Limb (tissue), 2 donors: ENCODE results near the gene TOGARAM1.

Source experiments
- DNase-seq, 2 donors: peaks; one replicate each; pipeline ENCODE4 v3.0.0-alpha.2; 2016; ENCODE audit errors: extremely low spot score in 2 of 2

The TOGARAM1 gene

GRCh38 chr14:44961554-44962333 lies at the start of gene TOGARAM1, which contains the start of gene KLHL28:
TSS of gene TOGARAM1 (plus strand) at chr14:44962190. CDS start at chr14:44962422, 232 bp downstream.
TSS of gene KLHL28 (minus strand) at chr14:44961947. CDS start at chr14:44945928, 16,019 bp downstream.
- peak; percentile 98 to 100 for DNase-seq

DNA sequence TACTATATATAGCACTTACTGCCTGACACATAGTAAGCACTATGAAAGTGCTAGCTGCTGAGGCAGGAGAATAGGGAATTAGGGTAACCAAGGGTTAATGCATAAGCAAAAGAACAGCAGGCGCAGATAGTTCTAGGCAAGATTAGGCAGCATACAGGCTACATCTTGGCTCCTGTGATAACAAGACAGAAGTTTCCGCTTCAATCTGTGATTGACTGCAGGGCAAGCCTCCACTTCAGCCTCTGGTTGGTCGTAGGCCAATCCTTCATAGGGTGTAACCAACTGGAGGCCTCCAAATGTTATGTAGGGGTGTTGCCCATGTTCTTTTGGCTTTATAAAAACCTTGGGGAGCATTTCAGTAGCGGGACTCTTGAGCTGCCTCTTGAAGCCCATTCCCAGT lies 47.1 kb upstream of the TOGARAM1 start:
- DNase-seq: no peak

DNA sequence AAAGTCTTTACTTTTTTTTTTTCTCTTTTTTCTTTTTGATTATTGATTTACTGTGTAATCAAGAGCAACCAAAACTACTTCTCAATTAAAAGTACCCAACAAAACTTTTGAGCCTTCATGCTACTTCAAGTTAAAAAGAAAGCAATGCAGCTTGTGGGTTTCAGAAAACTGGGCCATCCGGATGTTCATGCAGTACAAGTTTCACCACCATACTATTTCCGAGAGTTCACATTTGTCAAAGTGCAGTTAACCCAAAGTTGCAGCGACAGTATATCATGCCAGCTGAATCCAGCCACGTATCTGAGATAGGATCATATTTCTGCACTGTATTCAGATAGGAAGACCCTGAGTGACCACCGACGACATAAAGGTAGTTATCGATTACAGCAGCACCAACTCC lies 33.2 kb upstream of the TOGARAM1 start:
- DNase-seq: no peak

DNA sequence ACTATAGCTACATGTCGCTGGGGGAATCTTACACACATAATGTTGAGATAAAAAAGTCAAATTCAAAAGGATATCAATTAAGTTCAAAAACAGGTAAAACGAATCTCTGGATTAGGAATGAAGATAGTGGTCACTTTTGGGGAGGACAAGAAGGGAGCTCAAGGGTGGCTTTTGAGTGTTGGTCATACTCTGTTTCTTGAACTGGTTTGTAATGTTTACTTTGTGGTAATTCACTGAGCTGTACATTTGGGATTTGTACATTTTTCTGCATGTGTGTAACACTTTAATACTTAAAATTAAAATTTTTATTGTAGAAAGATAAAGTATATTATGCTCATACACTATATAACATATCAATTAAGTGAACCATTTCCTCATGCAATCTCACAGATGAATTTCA lies 26.8 kb upstream of the TOGARAM1 start:
- no peak for DNase-seq

- no peak for DNase-seq
Measured at GRCh38 chr14:44937547-44937946, 24.4 kb upstream of the TOGARAM1 start.

DNA sequence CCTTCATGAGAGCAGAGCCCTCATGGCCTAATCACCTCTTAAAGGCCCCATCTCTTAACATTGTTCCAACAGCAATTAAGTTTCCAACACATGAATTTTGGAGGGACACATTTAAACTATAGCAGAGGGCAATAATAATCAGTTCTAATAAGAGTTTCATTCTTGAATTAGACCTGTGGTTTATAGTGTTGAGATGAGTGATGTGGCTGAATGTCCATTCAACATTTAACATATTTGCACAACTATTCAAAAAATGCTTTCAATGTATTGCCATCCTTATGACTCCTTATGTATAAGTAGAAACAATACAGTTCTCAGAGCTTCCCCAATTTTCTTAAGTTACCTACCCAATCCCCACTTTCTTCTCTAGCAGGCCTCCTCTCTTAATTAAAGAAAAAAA lies 21.8 kb upstream of the TOGARAM1 start:
- DNase-seq: no peak

GRCh38 chr14:44940944-44941343 lies 21.0 kb upstream of the TOGARAM1 start:
- no peak for DNase-seq

DNA sequence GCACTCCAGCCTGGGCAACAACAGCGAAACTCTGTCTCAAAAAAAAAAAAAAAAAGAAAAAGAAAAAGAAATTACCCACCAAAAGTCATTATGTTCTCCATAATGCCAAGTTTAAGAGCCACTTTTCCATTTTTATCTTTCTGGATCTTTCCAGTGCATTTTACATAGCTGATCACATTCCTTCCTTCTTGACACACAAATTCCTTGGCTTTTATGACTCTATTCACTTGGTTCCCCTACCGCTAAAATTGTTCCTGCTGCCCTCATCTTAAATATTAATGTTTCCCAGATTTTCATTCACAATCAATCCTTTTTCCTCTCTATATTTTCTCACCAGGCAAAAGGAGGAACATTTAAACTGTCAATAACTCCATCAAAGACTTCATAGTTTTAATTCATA lies 20.4 kb upstream of the TOGARAM1 start:
- no peak for DNase-seq

- DNase-seq: no peak
Measured at GRCh38 chr14:44942436-44942835, 19.6 kb upstream of the TOGARAM1 start.

DNA sequence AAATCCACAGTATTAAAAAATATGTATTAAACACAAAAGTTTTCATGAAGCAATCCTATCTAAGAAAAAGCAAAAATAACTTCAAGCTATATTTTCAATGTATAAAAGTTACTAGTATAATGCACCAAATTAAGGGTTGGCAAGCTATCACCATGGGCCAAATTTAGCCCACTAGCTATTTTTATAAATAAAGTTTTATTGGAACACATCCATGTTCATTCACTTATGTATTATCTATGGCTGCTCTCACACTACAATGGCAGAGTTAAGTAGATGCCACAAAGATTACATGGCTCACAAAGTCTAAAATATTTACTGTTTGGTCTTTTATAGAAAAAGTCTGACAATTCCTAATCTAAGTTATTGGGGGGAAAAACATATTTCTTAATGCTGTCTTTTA lies 17.9 kb upstream of the TOGARAM1 start:
- no peak for DNase-seq

DNA sequence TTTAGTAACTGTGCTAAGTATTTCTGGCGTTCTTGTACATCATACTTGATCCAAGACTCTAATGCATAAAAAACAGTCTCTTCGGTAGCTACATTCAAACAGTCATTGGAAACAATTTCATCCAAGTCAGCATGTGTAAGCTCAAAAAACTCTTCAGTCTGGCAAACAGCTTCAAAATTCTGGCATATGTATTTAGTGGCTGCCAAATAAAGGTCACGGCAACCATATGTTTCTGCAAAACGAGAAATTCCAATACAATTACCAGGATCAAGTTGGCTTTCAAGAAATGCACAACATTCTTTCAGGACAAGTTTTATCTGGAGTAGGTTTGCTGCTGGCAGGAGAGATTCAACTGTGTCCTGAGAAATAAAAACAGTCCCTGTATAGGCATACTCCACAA lies 16.7 kb upstream of the TOGARAM1 start:
- DNase-seq: no peak

DNA sequence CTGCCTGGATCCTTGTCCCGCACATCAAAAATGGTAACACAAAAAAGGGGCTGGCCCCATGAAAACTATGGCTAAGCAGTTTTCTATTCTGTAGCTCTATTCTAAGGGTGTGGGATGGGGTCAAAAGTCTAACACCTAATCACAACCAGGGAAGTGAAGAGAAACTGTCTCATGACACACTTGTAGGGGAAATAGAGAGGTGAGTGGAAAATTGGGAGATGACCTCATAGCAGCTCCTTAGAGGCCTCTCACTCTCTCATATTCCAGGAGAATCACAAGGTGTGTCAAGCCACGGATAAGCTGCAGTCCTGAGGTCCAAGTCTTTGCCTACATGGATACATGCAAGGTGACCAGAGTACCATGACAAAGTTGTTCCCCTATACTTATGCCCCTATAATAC lies 10.9 kb upstream of the TOGARAM1 start:
- no peak for DNase-seq

GRCh38 chr14:44952391-44953110 lies 9.4 kb upstream of the TOGARAM1 start:
- DNase-seq: no peak

- no peak for DNase-seq
Measured at GRCh38 chr14:44954750-44955149, 7.2 kb upstream of the TOGARAM1 start.

DNA sequence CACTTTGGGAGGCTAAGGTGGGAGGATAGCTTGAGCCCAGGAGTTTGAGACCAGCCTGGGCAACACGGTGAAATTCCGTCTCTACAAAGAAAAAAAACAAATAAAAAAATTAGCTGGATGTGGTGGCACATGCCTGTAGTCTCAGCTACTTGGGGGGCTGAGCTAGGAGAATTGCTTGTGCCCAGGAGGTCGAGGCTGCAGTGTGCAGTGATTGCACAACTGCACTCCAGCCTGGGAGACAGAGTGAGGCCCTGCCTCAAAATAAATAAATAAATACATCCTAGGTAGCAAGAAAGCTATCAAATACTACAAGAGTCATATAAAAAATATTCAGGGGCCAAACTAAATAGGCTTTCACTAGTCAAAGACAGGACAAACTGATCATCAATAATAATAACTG lies 6.5 kb upstream of the TOGARAM1 start:
- DNase-seq: no peak

GRCh38 chr14:44956866-44957265 lies 5.1 kb upstream of the TOGARAM1 start:
- no peak for DNase-seq

GRCh38 chr14:44959538-44959937 lies 2.5 kb upstream of the TOGARAM1 start:
- DNase-seq: no peak

DNA sequence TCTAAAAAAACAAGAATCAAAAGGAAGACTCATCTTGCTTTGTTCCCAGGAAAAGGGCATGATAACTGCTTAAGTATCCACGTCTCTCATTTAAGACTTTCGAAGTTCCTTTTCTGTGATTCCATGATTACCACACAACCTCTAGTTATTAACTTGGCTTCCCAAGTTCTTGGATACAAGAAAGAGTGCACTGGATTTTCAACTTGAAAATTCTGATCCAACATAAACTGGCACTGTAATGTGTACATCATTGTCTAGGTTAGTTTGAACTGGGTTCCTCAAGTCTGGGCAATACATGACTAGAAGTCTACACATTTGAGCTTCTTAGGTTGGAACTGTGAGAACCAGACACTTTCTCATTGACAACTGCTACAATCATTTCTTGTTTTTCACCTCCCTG lies 1.8 kb upstream of the TOGARAM1 start:
- no peak for DNase-seq

DNA sequence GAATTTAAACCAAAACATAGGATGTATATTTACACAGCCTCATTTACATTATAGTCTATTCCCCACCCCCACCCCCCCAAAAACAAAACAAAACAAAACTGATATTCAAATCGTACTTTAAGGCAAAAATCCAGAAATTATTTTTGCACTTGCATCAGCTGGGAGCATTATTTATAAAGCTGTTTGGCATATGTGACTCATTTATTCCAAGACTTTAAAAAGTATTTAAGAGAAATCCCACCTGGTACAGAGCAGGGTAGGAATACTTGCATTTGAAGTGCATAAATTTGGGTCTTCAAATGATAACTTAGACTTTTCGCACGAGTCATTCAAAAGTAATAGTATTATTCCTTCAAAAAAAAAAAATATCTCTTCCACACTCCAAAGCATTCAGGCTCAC lies 1.3 kb upstream of the TOGARAM1 start:
- DNase-seq: no peak

DNA sequence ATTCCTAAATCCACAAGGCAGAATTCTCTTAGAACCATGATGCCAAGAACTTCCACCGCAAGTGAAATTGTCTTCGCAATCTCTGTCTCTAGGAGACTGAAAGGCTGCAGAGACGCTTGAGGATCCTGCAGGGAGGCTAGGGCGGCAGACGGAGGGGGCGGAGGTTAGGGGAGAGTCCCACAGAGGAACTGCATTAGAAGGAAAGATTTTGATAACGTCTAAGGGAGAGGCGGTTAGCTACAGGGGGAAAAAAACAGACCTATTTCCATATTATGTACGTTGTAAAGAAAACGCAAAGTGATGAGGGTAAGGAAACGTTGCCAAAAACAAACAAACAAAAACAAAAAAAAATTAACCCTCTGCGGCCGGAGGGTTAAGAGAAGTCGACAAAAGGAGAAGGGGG lies 838 bp upstream of the TOGARAM1 start:
- peak; percentile 47 to 67 for DNase-seq

- peak; percentile 24 to 78 for DNase-seq
Measured at GRCh38 chr14:44962334-44963043, 499 bp downstream of the TOGARAM1 start.

GRCh38 chr14:44963044-44963528 lies 1.1 kb downstream of the TOGARAM1 start:
- DNase-seq: no peak
